HCT116 (cell line): ENCODE results near the gene COL5A1. TPM values are rescaled to one million over a fixed set of nuclear protein-coding genes. Genes with fewer than 3 reads are reported as not detected.

ENCODE experiments used
- ATAC-seq: fragments of 200-7000 bp; cut with Tn5 transposase; 2 replicates; pipeline ENCODE4 v1.9.1; 2020; ENCODE audit warnings: mild to moderate bottlenecking, moderate library complexity
- BruUV-seq: library from RNA; stranded (reverse); fragments of 400-500 nt; replicated peaks from 2 replicates; lab custom pipeline; 2021; lab: Mats Ljungman, UMichigan
- CTCF ChIA-PET: fragments of 300-600 bp; sonication (Branson Sonifier 250); formaldehyde crosslinking; loops from one replicate; lab custom pipeline; 2021; ENCODE audit warnings: antibody characterized with exemption; lab: Charles Lee
- POLR2A ChIA-PET: fragments of 300-600, 350-600 bp; sonication (Branson Sonifier 250); formaldehyde crosslinking; loops from one replicate; lab custom pipeline; 2021; ENCODE audit warnings: antibody characterized with exemption; lab: Charles Lee
- RAD21 ChIA-PET, 2 experiments: fragments of 300-600 bp; sonication (Branson Sonifier 250); formaldehyde crosslinking; loops; one replicate each; lab custom pipeline; 2023; ENCODE audit warnings: low total read pairs in 2 of 2; ENCODE audit not compliant: uncharacterized antibody in 2 of 2, unreplicated experiment in 2 of 2, low non-redundant PET in 1 of 2; lab: Charles Lee
- DNase-seq: peaks from one replicate; pipeline ENCODE4 v3.0.0-alpha.2; 2010; ENCODE audit warnings: low read depth, low spot score
- H2AFZ ChIP-seq: fragments of 200-600 bp; shearing (Covaris generic), sonication (generic); 2 replicates; pipeline ENCODE4 v1.6.1; 2017; ENCODE audit warnings: low read depth, mixed run types, mixed read lengths, antibody characterized with exemption, low read length; ENCODE audit not compliant: poor library complexity, severe bottlenecking
- H3K27ac ChIP-seq: 2 replicates; pipeline ENCODE4 v1.5.1; 2012; ENCODE audit warnings: low read depth, low read length
- H3K27me3 ChIP-seq: fragments of 200-600 bp; sonication (generic); 2 replicates; pipeline ENCODE4 v1.6.1; 2016; ENCODE audit warnings: mixed run types, low read length, mixed read lengths; ENCODE audit not compliant: insufficient read depth
- H3K36me3 ChIP-seq, 2 experiments: fragments of 200-500 bp in 1 of 2; fragments of 200-600 bp in 1 of 2; sonication (Bioruptor generic) in 1 of 2; sonication (generic) in 1 of 2; 2 replicates each; pipeline versions ENCODE4 v1.5.1 to v1.6.1; 2014 to 2016; ENCODE audit warnings: low read length in 2 of 2, inconsistent platforms in 1 of 2, mixed read lengths in 1 of 2, mixed run types in 1 of 2; ENCODE audit not compliant: insufficient read depth in 2 of 2, control insufficient read depth in 1 of 2
- H3K4me1 ChIP-seq, 2 experiments: fragments of 200-600 bp in 1 of 2; sonication (generic) in 1 of 2; 2 replicates each; pipeline versions ENCODE4 v1.5.1 to v1.6.1; 2012 to 2017; ENCODE audit warnings: low read length in 2 of 2, inconsistent platforms in 1 of 2, mild to moderate bottlenecking in 1 of 2, mixed read lengths in 1 of 2, mixed run types in 1 of 2, moderate library complexity in 1 of 2; ENCODE audit not compliant: insufficient read depth in 2 of 2, control insufficient read depth in 1 of 2
- H3K4me2 ChIP-seq: fragments of 200-600 bp; sonication (generic); 2 replicates; pipeline ENCODE4 v1.6.1; 2017; ENCODE audit warnings: mixed run types, low read length, mixed read lengths
- H3K4me3 ChIP-seq, 2 experiments: fragments of 200-600 bp in 1 of 2; sonication (generic) in 1 of 2; replicated peaks in 1 of 2; 2 replicates each; pipeline ENCODE4 v1.5.1; 2011 to 2016; ENCODE audit warnings: low read length in 2 of 2, control low read depth in 1 of 2, low read depth in 1 of 2, mild to moderate bottlenecking in 1 of 2, mixed read lengths in 1 of 2, mixed run types in 1 of 2
- H3K79me2 ChIP-seq: fragments of 200-600 bp; sonication (generic); 2 replicates; pipeline ENCODE4 v1.6.1; 2017; ENCODE audit warnings: mild to moderate bottlenecking, mixed run types, low read length, moderate library complexity, mixed read lengths; ENCODE audit not compliant: insufficient read depth
- H3K9ac ChIP-seq: fragments of 200-600 bp; sonication (generic); 2 replicates; pipeline ENCODE4 v1.6.1; 2016; ENCODE audit warnings: low read length, mixed read lengths
- H3K9me2 ChIP-seq: fragments of 200-600 bp; sonication (generic), shearing (Covaris generic); 2 replicates; pipeline ENCODE4 v1.6.1; 2017; ENCODE audit warnings: mixed run types, mild to moderate bottlenecking, moderate library complexity; ENCODE audit not compliant: insufficient read depth
- H3K9me3 ChIP-seq, 2 experiments: fragments of 200-500 bp in 1 of 2; fragments of 200-600 bp in 1 of 2; sonication (Bioruptor generic) in 1 of 2; sonication (generic) in 1 of 2; 2 replicates each; pipeline ENCODE4 v1.6.1; 2014 to 2017; ENCODE audit warnings: low read length in 2 of 2, mixed read lengths in 2 of 2, inconsistent platforms in 1 of 2, low read depth in 1 of 2, mild to moderate bottlenecking in 1 of 2, mixed run types in 1 of 2, moderate library complexity in 1 of 2; ENCODE audit not compliant: control insufficient read depth in 1 of 2, insufficient read depth in 1 of 2
- H4K20me1 ChIP-seq: fragments of 200-600 bp; sonication (generic), shearing (Covaris generic); 2 replicates; pipeline ENCODE4 v1.6.1; 2017; ENCODE audit warnings: mixed run types, mild to moderate bottlenecking, moderate library complexity; ENCODE audit not compliant: insufficient read depth
- CBX3 ChIP-seq: IDR thresholded peaks from 2 replicates; pipeline ENCODE4 v1.6.1; 2012; ENCODE audit warnings: low read depth
- CEBPB ChIP-seq: IDR thresholded peaks from 2 replicates; pipeline ENCODE4 v1.6.1; 2012; ENCODE audit warnings: low read depth
- EGR1 ChIP-seq: IDR thresholded peaks from 2 replicates; pipeline ENCODE4 v1.6.1; 2012; ENCODE audit warnings: low read depth
- ELF1 ChIP-seq: IDR thresholded peaks from 2 replicates; pipeline ENCODE4 v1.6.1; 2012; ENCODE audit warnings: low read depth, borderline replicate concordance
- EZH2 ChIP-seq: fragments of 200-600 bp; sonication (generic); IDR thresholded peaks from 2 replicates; pipeline ENCODE4 v1.6.1; 2017; ENCODE audit warnings: antibody characterized with exemption, mixed run types
- EZH2phosphoT487 ChIP-seq: fragments of 200-600 bp; IDR thresholded peaks from 2 replicates; pipeline ENCODE4 v1.6.1; 2018; ENCODE audit warnings: antibody characterized with exemption, borderline replicate concordance
- FOSL1 ChIP-seq: IDR thresholded peaks from 2 replicates; pipeline ENCODE4 v1.6.1; 2012; ENCODE audit warnings: low read depth
- JUND ChIP-seq: IDR thresholded peaks from 2 replicates; pipeline ENCODE4 v1.6.1; 2012
- POLR2A ChIP-seq: IDR thresholded peaks from 2 replicates; pipeline ENCODE4 v1.7.0; 2011; ENCODE audit warnings: borderline replicate concordance; ENCODE audit not compliant: insufficient read depth, insufficient read length; ENCODE audit errors: extremely low read depth
- POLR2AphosphoS5 ChIP-seq: IDR thresholded peaks from 2 replicates; pipeline ENCODE4 v1.6.1; 2011; ENCODE audit warnings: mild to moderate bottlenecking, low read depth, low read length, moderate library complexity
- SIN3A ChIP-seq: IDR thresholded peaks from 2 replicates; pipeline ENCODE4 v1.6.1; 2012; ENCODE audit warnings: low read depth
- SP1 ChIP-seq: IDR thresholded peaks from 2 replicates; pipeline ENCODE4 v1.6.1; 2012; ENCODE audit warnings: low read depth
- YY1 ChIP-seq: IDR thresholded peaks from 2 replicates; pipeline ENCODE4 v1.6.1; 2011; ENCODE audit warnings: low read length, low read depth, moderate library complexity, mild to moderate bottlenecking; ENCODE audit not compliant: insufficient replicate concordance; ENCODE audit errors: extremely low read depth
- ZFX ChIP-seq: fragments of 450-650 bp; IDR thresholded peaks from 2 replicates; pipeline ENCODE4 v1.6.1; 2017
- ZNF274 ChIP-seq: fragments of 200-500 bp; sonication (Bioruptor generic); IDR thresholded peaks from 2 replicates; pipeline ENCODE4 v1.6.1; 2014; ENCODE audit warnings: mild to moderate bottlenecking, low read depth, low read length, inconsistent platforms
- intact Hi-C: fragments of 100-400 bp; cut with micrococcal nuclease; formaldehyde crosslinking; loops from 2 replicates; pipeline ENCODE4 v1.10.0; 2022
- total RNA-seq: library from RNA; stranded (reverse); gene quantifications from one replicate; pipeline ENCODE4 v1.2.1, GENCODE V29; 2021; ENCODE audit not compliant: unreplicated experiment
- TF ChIP-seq, protein P1 (sequence below): IDR thresholded peaks from 2 replicates; pipeline ENCODE4 v1.6.1; 2011; ENCODE audit warnings: mild to moderate bottlenecking, low read length, moderate library complexity; ENCODE audit not compliant: insufficient replicate concordance; ENCODE audit errors: extremely low read depth
- TF ChIP-seq, protein P2 (sequence below), 3 experiments: fragments of 200-600 bp in 1 of 3; sonication (generic) in 1 of 3; IDR thresholded peaks in 2 of 3; conservative IDR thresholded peaks in 1 of 3; 2 replicates each; pipeline ENCODE4 v1.5.1; 2012 to 2017; ENCODE audit warnings: low read depth in 2 of 3, low read length in 2 of 3, antibody characterized with exemption in 1 of 3, borderline replicate concordance in 1 of 3, control low read depth in 1 of 3, mild to moderate bottlenecking in 1 of 3, mixed read lengths in 1 of 3, mixed run types in 1 of 3, moderate library complexity in 1 of 3; ENCODE audit not compliant: insufficient read depth in 1 of 3
- TF ChIP-seq, protein P3 (sequence below): IDR thresholded peaks from 2 replicates; pipeline ENCODE4 v1.6.1; 2012; ENCODE audit warnings: low read depth
- TF ChIP-seq, protein P4 (sequence below): IDR thresholded peaks from 2 replicates; pipeline ENCODE4 v1.6.1; 2012
- TF ChIP-seq, protein P5 (sequence below): IDR thresholded peaks from 2 replicates; pipeline ENCODE4 v1.6.1; 2012

Gene COL5A1
- total RNA-seq, 1 experiment from 2014 or later: 0.30 TPM

DNA sequence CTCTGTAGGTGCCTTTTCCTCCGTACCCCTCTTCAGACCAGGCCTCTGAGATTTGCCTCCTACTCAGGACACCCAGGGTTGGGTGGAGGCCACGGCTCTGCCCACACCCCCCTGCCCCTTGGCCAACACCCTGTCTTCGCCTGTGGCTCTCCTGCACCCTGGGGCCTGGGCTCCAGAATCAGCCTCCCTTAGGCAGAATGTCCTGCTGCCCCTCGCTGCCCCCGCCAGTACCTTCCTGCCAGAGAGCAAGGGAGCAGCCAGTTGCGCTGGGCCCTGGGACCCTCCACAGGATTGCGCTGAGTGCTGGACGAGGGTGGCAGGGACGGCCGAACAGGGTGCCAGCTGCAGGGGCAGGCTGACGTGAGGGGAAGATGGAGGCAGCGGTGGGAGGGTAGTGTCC, 53.5 kb downstream of the COL5A1 start:
- RAD21 ChIA-PET: no interaction called here
- intact Hi-C loops: loop anchor here (5.0 to 10.0 kb wide), 2 partner anchors 248 to 290 kb away; no protein-coding TSS in a partner anchor
- H3K4me2 ChIP-seq: no peak overlapping the region
- no peak overlapping the region for H3K9ac ChIP-seq
- BruUV-seq: no TSS peak
- TF ChIP-seq, protein P1, sequence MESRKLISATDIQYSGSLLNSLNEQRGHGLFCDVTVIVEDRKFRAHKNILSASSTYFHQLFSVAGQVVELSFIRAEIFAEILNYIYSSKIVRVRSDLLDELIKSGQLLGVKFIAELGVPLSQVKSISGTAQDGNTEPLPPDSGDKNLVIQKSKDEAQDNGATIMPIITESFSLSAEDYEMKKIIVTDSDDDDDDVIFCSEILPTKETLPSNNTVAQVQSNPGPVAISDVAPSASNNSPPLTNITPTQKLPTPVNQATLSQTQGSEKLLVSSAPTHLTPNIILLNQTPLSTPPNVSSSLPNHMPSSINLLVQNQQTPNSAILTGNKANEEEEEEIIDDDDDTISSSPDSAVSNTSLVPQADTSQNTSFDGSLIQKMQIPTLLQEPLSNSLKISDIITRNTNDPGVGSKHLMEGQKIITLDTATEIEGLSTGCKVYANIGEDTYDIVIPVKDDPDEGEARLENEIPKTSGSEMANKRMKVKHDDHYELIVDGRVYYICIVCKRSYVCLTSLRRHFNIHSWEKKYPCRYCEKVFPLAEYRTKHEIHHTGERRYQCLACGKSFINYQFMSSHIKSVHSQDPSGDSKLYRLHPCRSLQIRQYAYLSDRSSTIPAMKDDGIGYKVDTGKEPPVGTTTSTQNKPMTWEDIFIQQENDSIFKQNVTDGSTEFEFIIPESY: no peak
- TF ChIP-seq CEBPB (no peak), ZNF274 (no peak), SIN3A (no peak), FOSL1 (no peak), ELF1 (no peak), CBX3 (no peak), EZH2 (no peak), JUND (no peak), YY1 (no peak), EGR1 (no peak), SP1 (no peak), POLR2AphosphoS5 (no peak), POLR2A (no peak), ZFX (no peak), EZH2phosphoT487 (no peak)
- TF ChIP-seq, protein P2, sequence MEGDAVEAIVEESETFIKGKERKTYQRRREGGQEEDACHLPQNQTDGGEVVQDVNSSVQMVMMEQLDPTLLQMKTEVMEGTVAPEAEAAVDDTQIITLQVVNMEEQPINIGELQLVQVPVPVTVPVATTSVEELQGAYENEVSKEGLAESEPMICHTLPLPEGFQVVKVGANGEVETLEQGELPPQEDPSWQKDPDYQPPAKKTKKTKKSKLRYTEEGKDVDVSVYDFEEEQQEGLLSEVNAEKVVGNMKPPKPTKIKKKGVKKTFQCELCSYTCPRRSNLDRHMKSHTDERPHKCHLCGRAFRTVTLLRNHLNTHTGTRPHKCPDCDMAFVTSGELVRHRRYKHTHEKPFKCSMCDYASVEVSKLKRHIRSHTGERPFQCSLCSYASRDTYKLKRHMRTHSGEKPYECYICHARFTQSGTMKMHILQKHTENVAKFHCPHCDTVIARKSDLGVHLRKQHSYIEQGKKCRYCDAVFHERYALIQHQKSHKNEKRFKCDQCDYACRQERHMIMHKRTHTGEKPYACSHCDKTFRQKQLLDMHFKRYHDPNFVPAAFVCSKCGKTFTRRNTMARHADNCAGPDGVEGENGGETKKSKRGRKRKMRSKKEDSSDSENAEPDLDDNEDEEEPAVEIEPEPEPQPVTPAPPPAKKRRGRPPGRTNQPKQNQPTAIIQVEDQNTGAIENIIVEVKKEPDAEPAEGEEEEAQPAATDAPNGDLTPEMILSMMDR (IDR thresholded peaks at IDR 0.05 in 2 of 3, conservative IDR thresholded peaks at IDR 0.05 in 1 of 3; ENCODE audit: borderline replicate concordance in 1 of 3, insufficient read depth in 1 of 3, low read depth in 2 of 3, low read length in 2 of 3): no peak
- TF ChIP-seq, protein P3, sequence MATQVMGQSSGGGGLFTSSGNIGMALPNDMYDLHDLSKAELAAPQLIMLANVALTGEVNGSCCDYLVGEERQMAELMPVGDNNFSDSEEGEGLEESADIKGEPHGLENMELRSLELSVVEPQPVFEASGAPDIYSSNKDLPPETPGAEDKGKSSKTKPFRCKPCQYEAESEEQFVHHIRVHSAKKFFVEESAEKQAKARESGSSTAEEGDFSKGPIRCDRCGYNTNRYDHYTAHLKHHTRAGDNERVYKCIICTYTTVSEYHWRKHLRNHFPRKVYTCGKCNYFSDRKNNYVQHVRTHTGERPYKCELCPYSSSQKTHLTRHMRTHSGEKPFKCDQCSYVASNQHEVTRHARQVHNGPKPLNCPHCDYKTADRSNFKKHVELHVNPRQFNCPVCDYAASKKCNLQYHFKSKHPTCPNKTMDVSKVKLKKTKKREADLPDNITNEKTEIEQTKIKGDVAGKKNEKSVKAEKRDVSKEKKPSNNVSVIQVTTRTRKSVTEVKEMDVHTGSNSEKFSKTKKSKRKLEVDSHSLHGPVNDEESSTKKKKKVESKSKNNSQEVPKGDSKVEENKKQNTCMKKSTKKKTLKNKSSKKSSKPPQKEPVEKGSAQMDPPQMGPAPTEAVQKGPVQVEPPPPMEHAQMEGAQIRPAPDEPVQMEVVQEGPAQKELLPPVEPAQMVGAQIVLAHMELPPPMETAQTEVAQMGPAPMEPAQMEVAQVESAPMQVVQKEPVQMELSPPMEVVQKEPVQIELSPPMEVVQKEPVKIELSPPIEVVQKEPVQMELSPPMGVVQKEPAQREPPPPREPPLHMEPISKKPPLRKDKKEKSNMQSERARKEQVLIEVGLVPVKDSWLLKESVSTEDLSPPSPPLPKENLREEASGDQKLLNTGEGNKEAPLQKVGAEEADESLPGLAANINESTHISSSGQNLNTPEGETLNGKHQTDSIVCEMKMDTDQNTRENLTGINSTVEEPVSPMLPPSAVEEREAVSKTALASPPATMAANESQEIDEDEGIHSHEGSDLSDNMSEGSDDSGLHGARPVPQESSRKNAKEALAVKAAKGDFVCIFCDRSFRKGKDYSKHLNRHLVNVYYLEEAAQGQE: no peak
- TF ChIP-seq, protein P4, sequence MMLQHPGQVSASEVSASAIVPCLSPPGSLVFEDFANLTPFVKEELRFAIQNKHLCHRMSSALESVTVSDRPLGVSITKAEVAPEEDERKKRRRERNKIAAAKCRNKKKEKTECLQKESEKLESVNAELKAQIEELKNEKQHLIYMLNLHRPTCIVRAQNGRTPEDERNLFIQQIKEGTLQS: no peak
- TF ChIP-seq, protein P5, sequence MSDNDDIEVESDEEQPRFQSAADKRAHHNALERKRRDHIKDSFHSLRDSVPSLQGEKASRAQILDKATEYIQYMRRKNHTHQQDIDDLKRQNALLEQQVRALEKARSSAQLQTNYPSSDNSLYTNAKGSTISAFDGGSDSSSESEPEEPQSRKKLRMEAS: no peak
- TF ChIP-seq, all 23 proteins: peak for 0
- no peak for ATAC-seq
- no peak overlapping the region for H2AFZ ChIP-seq
- no peaks in the 10 kb centered on the region for H3K27me3 ChIP-seq
- H4K20me1 ChIP-seq: no peaks in the 10 kb centered on the region
- H3K9me3 ChIP-seq: no peaks in the 10 kb centered on the region
- H3K27ac ChIP-seq: no peak overlapping the region
- H3K79me2 ChIP-seq: no peaks in the 10 kb centered on the region
- H3K36me3 ChIP-seq: no peaks in the 10 kb centered on the region
- H3K9me2 ChIP-seq: no peaks in the 10 kb centered on the region
- DNase-seq: no peak
- no peak overlapping the region for H3K4me3 ChIP-seq
- CTCF ChIA-PET: no interaction called here
- peaks cover 0 to 2% of the 10 kb centered on the region in 2 experiments; a peak in 1 of 4 replicates for H3K4me1 ChIP-seq
- POLR2A ChIA-PET: no interaction called here
